ENCODE measurements around the gene TNFSF8.

DNA sequence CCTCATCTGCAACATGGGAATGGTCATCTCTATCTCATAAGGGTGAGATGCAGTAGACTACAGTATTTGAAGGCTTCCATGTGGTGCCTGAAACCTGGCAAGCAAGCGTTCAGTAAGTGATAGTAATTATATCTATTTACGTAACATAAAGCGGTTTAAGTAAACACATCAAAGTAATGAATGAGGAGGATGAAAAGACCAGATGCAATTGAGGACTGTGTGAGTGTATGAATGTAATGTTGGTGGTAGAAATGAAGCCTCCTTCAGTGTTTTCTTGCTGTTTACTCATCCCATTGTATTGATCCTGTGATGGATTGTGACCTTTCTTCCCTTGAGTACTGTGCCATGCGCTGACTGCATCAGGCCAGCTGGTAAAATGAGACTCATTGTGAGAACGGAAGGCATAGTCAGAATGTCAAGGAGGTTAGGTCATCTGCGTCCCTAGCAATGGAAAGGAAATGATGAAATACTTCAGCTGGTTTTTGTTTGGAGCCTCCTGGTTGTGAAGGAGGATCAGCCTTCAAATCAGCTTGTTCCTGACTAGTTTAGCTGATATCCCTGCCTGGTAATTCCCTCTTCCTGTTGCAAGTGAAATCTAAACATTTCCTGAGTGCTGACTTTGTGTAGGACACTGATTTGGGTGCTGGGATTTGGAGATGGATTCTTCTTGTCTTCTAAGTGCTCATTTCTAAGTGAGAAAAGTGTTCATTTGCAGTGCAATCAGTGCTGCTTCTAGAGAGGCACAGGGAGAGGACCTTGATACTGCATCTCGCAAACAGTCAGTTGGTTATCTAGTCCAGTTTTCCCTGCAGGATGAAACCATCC is 35.6 kb downstream of the TNFSF8 start:
- TF ChIP-seq, protein P1, sequence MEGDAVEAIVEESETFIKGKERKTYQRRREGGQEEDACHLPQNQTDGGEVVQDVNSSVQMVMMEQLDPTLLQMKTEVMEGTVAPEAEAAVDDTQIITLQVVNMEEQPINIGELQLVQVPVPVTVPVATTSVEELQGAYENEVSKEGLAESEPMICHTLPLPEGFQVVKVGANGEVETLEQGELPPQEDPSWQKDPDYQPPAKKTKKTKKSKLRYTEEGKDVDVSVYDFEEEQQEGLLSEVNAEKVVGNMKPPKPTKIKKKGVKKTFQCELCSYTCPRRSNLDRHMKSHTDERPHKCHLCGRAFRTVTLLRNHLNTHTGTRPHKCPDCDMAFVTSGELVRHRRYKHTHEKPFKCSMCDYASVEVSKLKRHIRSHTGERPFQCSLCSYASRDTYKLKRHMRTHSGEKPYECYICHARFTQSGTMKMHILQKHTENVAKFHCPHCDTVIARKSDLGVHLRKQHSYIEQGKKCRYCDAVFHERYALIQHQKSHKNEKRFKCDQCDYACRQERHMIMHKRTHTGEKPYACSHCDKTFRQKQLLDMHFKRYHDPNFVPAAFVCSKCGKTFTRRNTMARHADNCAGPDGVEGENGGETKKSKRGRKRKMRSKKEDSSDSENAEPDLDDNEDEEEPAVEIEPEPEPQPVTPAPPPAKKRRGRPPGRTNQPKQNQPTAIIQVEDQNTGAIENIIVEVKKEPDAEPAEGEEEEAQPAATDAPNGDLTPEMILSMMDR (IDR thresholded peaks at IDR 0.05): no peak
- no peak for TF ChIP-seq SIN3A (IDR thresholded peaks at IDR 0.05; ENCODE audit: borderline replicate concordance, insufficient read depth, low read depth, low read length)

All from Panc1 (cell line).